Cerebellar nuclear complex (tissue), 1 donor: ENCODE data around the gene NPC1L1.
A peak's percentile ranks its signal among the peaks of the same experiment; 100 is the strongest.

Experiments used
- DNase-seq, 2 experiments: peaks; one replicate each; lab custom pipeline; 2025; lab: John Stamatoyannopoulos, UW

The NPC1L1 gene

GRCh38 chr7:44541028-44541869 lies at the start of gene NPC1L1:
NPC1L1 (minus strand) TSS chr7:44541330; CDS start chr7:44541259, 71 bp downstream.
- DNase-seq = no peak

- no peak for DNase-seq
These were observed 49.8 kb upstream of the NPC1L1 start for GRCh38 chr7:44590910-44591309.

GRCh38 chr7:44587843-44588711 lies 46.9 kb upstream of the NPC1L1 start:
- DNase-seq = no peak

- no peak for DNase-seq
These were observed 42.2 kb upstream of the NPC1L1 start for GRCh38 chr7:44583146-44583865.

GRCh38 chr7:44581879-44582603 lies 40.9 kb upstream of the NPC1L1 start, which contains the start of gene TMED4:
TMED4 (minus strand) TSS chr7:44582231; CDS start chr7:44582206, 25 bp downstream.
- DNase-seq = peak; percentile 77 to 89

- no peak for DNase-seq
These were observed 40.1 kb upstream of the NPC1L1 start for GRCh38 chr7:44580945-44581878.

- DNase-seq = no peak
These were observed 35.1 kb upstream of the NPC1L1 start for GRCh38 chr7:44576228-44576627.

- no peak for DNase-seq
These were observed 33.9 kb upstream of the NPC1L1 start for GRCh38 chr7:44575054-44575453.

- no peak for DNase-seq
These were observed 33.2 kb upstream of the NPC1L1 start for GRCh38 chr7:44574287-44574872.

GRCh38 chr7:44573464-44574286 lies 32.5 kb upstream of the NPC1L1 start, which contains the start of gene DDX56:
DDX56 (minus strand) TSS chr7:44573908; CDS start chr7:44573895, 13 bp downstream.
- DNase-seq = peak in 1 of 2 experiments; percentile 69

GRCh38 chr7:44572771-44573170 lies 31.6 kb upstream of the NPC1L1 start:
- DNase-seq = no peak

GRCh38 chr7:44569959-44570358 lies 28.8 kb upstream of the NPC1L1 start:
- DNase-seq = no peak

GRCh38 chr7:44568771-44569560 lies 27.8 kb upstream of the NPC1L1 start:
- DNase-seq = no peak

GRCh38 chr7:44567884-44568283 lies 26.8 kb upstream of the NPC1L1 start:
- DNase-seq = no peak

- no peak for DNase-seq
These were observed 25.6 kb upstream of the NPC1L1 start for GRCh38 chr7:44566680-44567079.

- DNase-seq = no peak
These were observed 24.8 kb upstream of the NPC1L1 start for GRCh38 chr7:44565795-44566559.

- DNase-seq = no peak
These were observed 24.1 kb upstream of the NPC1L1 start for GRCh38 chr7:44565097-44565794.
